Mesenchymal stem cell (in vitro differentiated cells and primary cell): Measurements from ENCODE around the gene FBXO34.

Experiments used
- DNase-seq: peaks from one replicate; pipeline ENCODE4 v3.0.0-alpha.2; 2013
- H2AFZ ChIP-seq: one replicate; pipeline ENCODE4 v1.6.1; 2013; ENCODE audit warnings: low read depth, mild to moderate bottlenecking, control low read depth, inconsistent platforms, low read length, moderate library complexity
- H2AK5ac ChIP-seq: 2 replicates; pipeline ENCODE4 v1.6.1; 2013; ENCODE audit warnings: low read length, moderate library complexity, mild to moderate bottlenecking, inconsistent platforms; ENCODE audit not compliant: severe bottlenecking
- H2BK120ac ChIP-seq: one replicate; pipeline ENCODE4 v1.6.1; 2013; ENCODE audit warnings: low read depth, mild to moderate bottlenecking, inconsistent platforms, low read length, moderate library complexity
- H2BK12ac ChIP-seq, 2 experiments: one replicate each; pipeline ENCODE4 v1.6.1; 2013; ENCODE audit warnings: inconsistent platforms in 2 of 2, low read length in 2 of 2, mild to moderate bottlenecking in 2 of 2, moderate library complexity in 2 of 2, control low read depth in 1 of 2
- H2BK15ac ChIP-seq: one replicate; pipeline ENCODE4 v1.6.1; 2013; ENCODE audit warnings: mild to moderate bottlenecking, low read depth, inconsistent platforms; ENCODE audit not compliant: poor library complexity, severe bottlenecking
- H2BK5ac ChIP-seq: 2 replicates; pipeline ENCODE4 v1.6.1; 2013; ENCODE audit warnings: low read depth, mild to moderate bottlenecking, low read length, control low read depth, inconsistent platforms; ENCODE audit not compliant: poor library complexity, severe bottlenecking
- H3K14ac ChIP-seq, 2 experiments: one replicate each; pipeline ENCODE4 v1.6.1; 2013; ENCODE audit warnings: inconsistent platforms in 2 of 2, low read length in 2 of 2, control low read depth in 1 of 2, mild to moderate bottlenecking in 1 of 2, moderate library complexity in 1 of 2
- H3K18ac ChIP-seq, 2 experiments: one replicate each; pipeline ENCODE4 v1.6.1; 2013; ENCODE audit warnings: inconsistent platforms in 2 of 2, low read length in 2 of 2, control low read depth in 1 of 2, low read depth in 1 of 2, mild to moderate bottlenecking in 1 of 2
- H3K23ac ChIP-seq, 2 experiments: one replicate each; pipeline ENCODE4 v1.6.1; 2013; ENCODE audit warnings: inconsistent platforms in 2 of 2, low read length in 2 of 2, mild to moderate bottlenecking in 2 of 2, moderate library complexity in 2 of 2, control low read depth in 1 of 2
- H3K27ac ChIP-seq: 2 replicates; pipeline ENCODE4 v1.5.1; 2013; ENCODE audit warnings: mild to moderate bottlenecking, moderate library complexity, low read length, control low read depth, inconsistent platforms; ENCODE audit not compliant: poor library complexity, severe bottlenecking
- H3K27me3 ChIP-seq, 2 experiments: 2 replicates each; pipeline versions ENCODE4 v1.6.1 to v1.7.0; 2013; ENCODE audit warnings: low read length in 2 of 2, mild to moderate bottlenecking in 2 of 2, moderate library complexity in 2 of 2, control low read depth in 1 of 2, inconsistent platforms in 1 of 2; ENCODE audit not compliant: control insufficient read depth in 1 of 2, insufficient read depth in 1 of 2
- H3K36me3 ChIP-seq, 2 experiments: 2 replicates each; pipeline versions ENCODE4 v1.6.1 to v1.7.0; 2013; ENCODE audit warnings: low read length in 2 of 2, control low read depth in 1 of 2, inconsistent platforms in 1 of 2, low read depth in 1 of 2, mild to moderate bottlenecking in 1 of 2; ENCODE audit not compliant: insufficient read depth in 2 of 2, control insufficient read depth in 1 of 2
- H3K4ac ChIP-seq, 2 experiments: one replicate each; pipeline ENCODE4 v1.6.1; 2013; ENCODE audit warnings: inconsistent platforms in 2 of 2, low read length in 2 of 2, mild to moderate bottlenecking in 2 of 2, moderate library complexity in 2 of 2, control low read depth in 1 of 2, low read depth in 1 of 2
- H3K4me1 ChIP-seq: 2 replicates; pipeline ENCODE4 v1.6.1; 2013; ENCODE audit warnings: low read depth, low read length, control low read depth; ENCODE audit not compliant: control insufficient read depth, insufficient read depth
- H3K4me2 ChIP-seq: 2 replicates; pipeline ENCODE4 v1.6.1; 2013; ENCODE audit warnings: low read length, mild to moderate bottlenecking, inconsistent platforms; ENCODE audit not compliant: poor library complexity, severe bottlenecking
- H3K4me3 ChIP-seq, 2 experiments: 2 replicates each; pipeline versions ENCODE4 v1.5.1 to v1.7.0; 2013; ENCODE audit warnings: low read length in 2 of 2, mild to moderate bottlenecking in 2 of 2, control low read depth in 1 of 2, low read depth in 1 of 2; ENCODE audit not compliant: insufficient read depth in 1 of 2
- H3K79me1 ChIP-seq: replicated peaks from 2 replicates; pipeline ENCODE4 v1.6.1; 2013; ENCODE audit warnings: mild to moderate bottlenecking, control low read depth, low read length, inconsistent platforms; ENCODE audit not compliant: poor library complexity, severe bottlenecking
- H3K9ac ChIP-seq: 2 replicates; pipeline ENCODE4 v1.7.0; 2013; ENCODE audit warnings: mild to moderate bottlenecking, low read length, moderate library complexity
- H3K9me3 ChIP-seq: 2 replicates; pipeline ENCODE4 v1.7.0; 2013; ENCODE audit warnings: mild to moderate bottlenecking, low read length; ENCODE audit not compliant: control insufficient read depth
- H4K8ac ChIP-seq: one replicate; pipeline ENCODE4 v1.6.1; 2013; ENCODE audit warnings: inconsistent platforms, mild to moderate bottlenecking, low read length, moderate library complexity
- H4K91ac ChIP-seq: one replicate; pipeline ENCODE4 v1.6.1; 2013; ENCODE audit warnings: mild to moderate bottlenecking, low read length, inconsistent platforms
- WGBS: methylation state at CpG from one replicate; pipeline ENCODE4 v1.1.7; 2013; ENCODE audit warnings: mixed read lengths; 5-methylcytosine and 5-hydroxymethylcytosine counted together

Gene FBXO34

GRCh38 chr14:55370883-55371455 lies 99.7 kb downstream of the FBXO34 start:
- no peak overlapping the region for H2BK120ac ChIP-seq
- H2AFZ ChIP-seq = no peak overlapping the region
- no peak overlapping the region for H2BK15ac ChIP-seq
- H3K79me1 ChIP-seq = peaks cover 6% of the 10 kb centered on the region
- no peak overlapping the region for H3K4ac ChIP-seq
- no peak overlapping the region for H3K23ac ChIP-seq
- no peak for DNase-seq
- no peak overlapping the region for H3K4me3 ChIP-seq
- H2AK5ac ChIP-seq = no peak overlapping the region
- no peak overlapping the region for H3K18ac ChIP-seq
- H2BK5ac ChIP-seq = no peak overlapping the region
- H3K14ac ChIP-seq = no peak overlapping the region
- 85% methylated on average over 10 of the region's 11 CpGs for WGBS
- no peak overlapping the region for H3K9ac ChIP-seq
- H3K4me1 ChIP-seq = no peaks in the 10 kb centered on the region
- H3K27me3 ChIP-seq = no peaks in the 10 kb centered on the region
- H4K8ac ChIP-seq = no peak overlapping the region
- H3K9me3 ChIP-seq = no peaks in the 10 kb centered on the region
- H4K91ac ChIP-seq = no peak overlapping the region
- peaks cover 21 to 64% of the 10 kb centered on the region in 2 experiments for H3K36me3 ChIP-seq
- H3K27ac ChIP-seq = no peak overlapping the region
- no peak overlapping the region for H3K4me2 ChIP-seq
- no peak overlapping the region for H2BK12ac ChIP-seq

- H4K91ac ChIP-seq = no peak overlapping the region
- no peak overlapping the region for H3K18ac ChIP-seq
- H3K27ac ChIP-seq = no peak overlapping the region
- H3K79me1 ChIP-seq = peaks cover 6% of the 10 kb centered on the region
- H3K9ac ChIP-seq = no peak overlapping the region
- H3K27me3 ChIP-seq = no peaks in the 10 kb centered on the region
- no peak overlapping the region for H2BK15ac ChIP-seq
- no peak overlapping the region for H3K4me2 ChIP-seq
- peaks cover 25 to 72% of the 10 kb centered on the region in 2 experiments for H3K36me3 ChIP-seq
- DNase-seq = no peak
- no peak overlapping the region for H3K23ac ChIP-seq
- no peak overlapping the region for H2BK5ac ChIP-seq
- H4K8ac ChIP-seq = no peak overlapping the region
- H2BK120ac ChIP-seq = no peak overlapping the region
- no peak overlapping the region for H3K4me3 ChIP-seq
- no peak overlapping the region for H2AK5ac ChIP-seq
- H3K4me1 ChIP-seq = no peaks in the 10 kb centered on the region
- H3K4ac ChIP-seq = no peak overlapping the region
- 100% methylated on average over 1 of the region's 1 CpG for WGBS
- no peaks in the 10 kb centered on the region for H3K9me3 ChIP-seq
- no peak overlapping the region for H2AFZ ChIP-seq
- H2BK12ac ChIP-seq = no peak overlapping the region
- H3K14ac ChIP-seq = no peak overlapping the region
Measured at GRCh38 chr14:55372423-55372822, 101.2 kb downstream of the FBXO34 start.

- Histone ChIP-seq H2BK12ac (no peak overlapping the region), H3K9ac (no peak overlapping the region), H3K18ac (no peak overlapping the region), H4K91ac (no peak overlapping the region), H3K4me3 (no peak overlapping the region), H3K9me3 (no peaks in the 10 kb centered on the region), H3K79me1 (peaks cover 6% of the 10 kb centered on the region), H3K36me3 (peaks cover 25 to 72% of the 10 kb centered on the region in 2 experiments), H2AFZ (no peak overlapping the region), H3K4me1 (no peaks in the 10 kb centered on the region), H2BK120ac (no peak overlapping the region), H3K4me2 (no peak overlapping the region), H2BK5ac (no peak overlapping the region), H3K23ac (no peak overlapping the region), H3K27me3 (no peaks in the 10 kb centered on the region), H3K4ac (no peak overlapping the region), H2BK15ac (no peak overlapping the region), H4K8ac (no peak overlapping the region), H3K14ac (no peak overlapping the region), H3K27ac (no peak overlapping the region), H2AK5ac (no peak overlapping the region)
- WGBS = 100% methylated on average over 7 of the region's 7 CpGs
- DNase-seq = no peak
Measured at GRCh38 chr14:55372825-55373224, 101.6 kb downstream of the FBXO34 start.

- no peak overlapping the region for H2AK5ac ChIP-seq
Measured at GRCh38 chr14:55373784-55374705, 102.8 kb downstream of the FBXO34 start.

More at GRCh38 chr14:55373784-55374705, 102.8 kb downstream of the FBXO34 start:
- Histone ChIP-seq H3K79me1 (peaks cover 4% of the 10 kb centered on the region), H3K4me3 (no peak overlapping the region), H3K9me3 (no peaks in the 10 kb centered on the region), H3K36me3 (peaks cover 21 to 73% of the 10 kb centered on the region in 2 experiments), H3K27ac (no peak overlapping the region), H2BK5ac (no peak overlapping the region), H3K23ac (no peak overlapping the region), H4K91ac (no peak overlapping the region), H3K4me2 (no peak overlapping the region), H2AFZ (no peak overlapping the region), H3K4me1 (no peaks in the 10 kb centered on the region), H3K4ac (no peak overlapping the region), H3K14ac (no peak overlapping the region), H4K8ac (no peak overlapping the region), H2BK15ac (no peak overlapping the region), H2BK12ac (no peak overlapping the region), H3K27me3 (no peaks in the 10 kb centered on the region), H3K18ac (no peak overlapping the region), H3K9ac (no peak overlapping the region), H2BK120ac (no peak overlapping the region)
- peak; percentile 72 for DNase-seq
- WGBS = 47% methylated on average over 4 of the region's 5 CpGs
